Vagina (tissue), 2 donors: Measurements from ENCODE around the gene ATP5F1A. TPM values are rescaled to one million over a fixed set of nuclear protein-coding genes. Genes with fewer than 3 reads are reported as not detected.

Experiments
- DNase-seq, 2 donors: peaks; one replicate each; pipeline ENCODE4 v3.0.0-alpha.2; 2017; ENCODE audit errors: extremely low spot score in 2 of 2
- H3K27ac ChIP-seq: fragments of 200-600 bp; sonication (generic); one replicate; pipeline ENCODE4 v1.5.1; 2019
- H3K27me3 ChIP-seq: fragments of 200-600 bp; sonication (generic); one replicate; pipeline ENCODE4 v1.5.1; 2019
- H3K36me3 ChIP-seq, 2 donors: fragments of 200-600 bp; sonication (generic); one replicate each; pipeline ENCODE4 v1.5.1; 2017 to 2019
- H3K4me1 ChIP-seq: fragments of 200-600 bp; sonication (generic); one replicate; pipeline ENCODE4 v1.5.1; 2019
- H3K4me3 ChIP-seq, 2 donors: fragments of 200-600 bp; sonication (generic); 1 replicate in 1 of 2; 2 replicates in 1 of 2; pipeline ENCODE4 v1.5.1; 2016 to 2019
- H3K9me3 ChIP-seq: fragments of 200-600 bp; sonication (generic); one replicate; pipeline ENCODE4 v1.5.1; 2019
- POLR2A ChIP-seq, 2 donors: fragments of 450-650 bp; IDR thresholded peaks; one replicate each; pipeline ENCODE4 v1.6.1; 2017; ENCODE audit warnings: antibody characterized with exemption in 2 of 2, mild to moderate bottlenecking in 2 of 2, moderate library complexity in 2 of 2
- POLR2AphosphoS5 ChIP-seq, 2 donors: sonication (generic); formaldehyde crosslinking; IDR thresholded peaks; one replicate each; pipeline ENCODE4 v1.9.0; 2017; ENCODE audit warnings: antibody characterized with exemption in 2 of 2, mild to moderate bottlenecking in 2 of 2, low read depth in 1 of 2; ENCODE audit not compliant: insufficient read depth in 1 of 2
- intact Hi-C: fragments of 100-400 bp; cut with DNase I; formaldehyde crosslinking; loops from one replicate; pipeline ENCODE4 v1.15.1; 2023
- total RNA-seq: library from RNA; depleted of rRNA; stranded (reverse); fragments of >200 nt; gene quantifications from one replicate; pipeline ENCODE4 v1.2.3, GENCODE V29; 2016
- TF ChIP-seq, protein P1 (sequence below), 3 experiments: fragments of 450-650 bp in 2 of 3; fragments of 200-600 bp in 1 of 3; sonication (generic) in 1 of 3; IDR thresholded peaks; one replicate each; pipeline ENCODE4 v1.5.1; 2017 to 2019; ENCODE audit warnings: antibody characterized with exemption in 3 of 3, mild to moderate bottlenecking in 2 of 3, moderate library complexity in 2 of 3

The ATP5F1A gene
- total RNA-seq, 1 donor from 2014 or later = 247 TPM

- TF ChIP-seq POLR2A (IDR thresholded peaks at IDR 0.05) (no peak), POLR2AphosphoS5 (IDR thresholded peaks at IDR 0.05; ENCODE audit: insufficient read depth in 1 of 2, low read depth in 1 of 2) (no peak)
- TF ChIP-seq, protein P1, sequence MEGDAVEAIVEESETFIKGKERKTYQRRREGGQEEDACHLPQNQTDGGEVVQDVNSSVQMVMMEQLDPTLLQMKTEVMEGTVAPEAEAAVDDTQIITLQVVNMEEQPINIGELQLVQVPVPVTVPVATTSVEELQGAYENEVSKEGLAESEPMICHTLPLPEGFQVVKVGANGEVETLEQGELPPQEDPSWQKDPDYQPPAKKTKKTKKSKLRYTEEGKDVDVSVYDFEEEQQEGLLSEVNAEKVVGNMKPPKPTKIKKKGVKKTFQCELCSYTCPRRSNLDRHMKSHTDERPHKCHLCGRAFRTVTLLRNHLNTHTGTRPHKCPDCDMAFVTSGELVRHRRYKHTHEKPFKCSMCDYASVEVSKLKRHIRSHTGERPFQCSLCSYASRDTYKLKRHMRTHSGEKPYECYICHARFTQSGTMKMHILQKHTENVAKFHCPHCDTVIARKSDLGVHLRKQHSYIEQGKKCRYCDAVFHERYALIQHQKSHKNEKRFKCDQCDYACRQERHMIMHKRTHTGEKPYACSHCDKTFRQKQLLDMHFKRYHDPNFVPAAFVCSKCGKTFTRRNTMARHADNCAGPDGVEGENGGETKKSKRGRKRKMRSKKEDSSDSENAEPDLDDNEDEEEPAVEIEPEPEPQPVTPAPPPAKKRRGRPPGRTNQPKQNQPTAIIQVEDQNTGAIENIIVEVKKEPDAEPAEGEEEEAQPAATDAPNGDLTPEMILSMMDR (IDR thresholded peaks at IDR 0.05) = no peak
- no peak for DNase-seq
- Histone ChIP-seq H3K27ac (peak overlapping the region; percentile 17), H3K27me3 (no peaks in the 10 kb centered on the region), H3K4me1 (peaks cover 24% of the 10 kb centered on the region), H3K4me3 (peak overlapping the region; percentile 56 to 96), H3K9me3 (no peaks in the 10 kb centered on the region), H3K36me3 (no peaks in the 10 kb centered on the region)
- intact Hi-C loops = loop anchor here (10.0 kb wide), 1 partner anchor 386 kb away; no protein-coding TSS in a partner anchor
Observed at GRCh38 chr18:46070815-46071652, 27.1 kb downstream of the ATP5F1A start.

DNA sequence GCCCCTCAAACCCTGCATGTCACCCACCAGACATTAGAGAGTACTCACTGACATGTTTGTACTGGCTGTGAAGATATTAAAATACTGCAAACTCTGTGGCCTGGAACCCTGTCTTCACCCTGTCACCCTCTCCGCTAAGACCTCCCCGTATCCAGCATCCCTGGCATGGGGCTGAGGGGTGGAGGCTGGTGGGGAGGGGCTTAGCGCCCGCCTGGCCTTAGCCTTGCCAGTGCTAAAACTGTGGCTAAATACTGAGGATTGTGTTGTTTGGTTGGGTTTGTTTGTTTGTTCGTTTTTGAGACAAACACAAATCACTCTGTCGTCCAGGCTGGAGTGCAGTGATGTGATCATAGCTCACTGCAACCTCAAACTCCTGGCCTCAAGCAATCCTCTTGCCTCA is 27.9 kb downstream of the ATP5F1A start:
- Histone ChIP-seq H3K27ac (no peak overlapping the region), H3K9me3 (no peaks in the 10 kb centered on the region), H3K36me3 (no peaks in the 10 kb centered on the region), H3K27me3 (no peaks in the 10 kb centered on the region), H3K4me3 (no peak overlapping the region), H3K4me1 (peaks cover 24% of the 10 kb centered on the region)
- intact Hi-C loops = loop anchor here (10.0 kb wide), 1 partner anchor 385 kb away; no protein-coding TSS in a partner anchor
- DNase-seq = no peak
- no peak for TF ChIP-seq POLR2AphosphoS5 (IDR thresholded peaks at IDR 0.05; ENCODE audit: insufficient read depth in 1 of 2, low read depth in 1 of 2)
- TF ChIP-seq POLR2A (IDR thresholded peaks at IDR 0.05) = no peak
- TF ChIP-seq, protein P1 (IDR thresholded peaks at IDR 0.05) = no peak

DNA sequence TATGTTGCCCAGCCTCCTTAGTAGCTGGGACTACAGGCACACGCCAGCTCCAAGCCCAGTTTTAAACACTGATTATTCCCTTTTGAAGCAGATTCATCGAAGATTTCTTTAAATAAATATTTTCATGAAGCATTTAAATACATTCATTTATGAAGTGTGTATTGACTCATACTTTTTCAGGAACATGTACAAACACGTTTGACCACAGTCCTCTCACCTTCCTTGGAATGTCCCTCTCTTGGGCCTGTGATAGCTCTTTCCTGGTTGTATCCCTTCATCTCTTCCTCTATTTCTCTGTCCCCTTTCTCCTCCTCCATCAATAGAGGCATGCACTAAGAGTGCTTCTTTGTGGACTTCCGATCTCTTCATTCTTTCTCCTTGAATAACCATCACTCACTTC is 28.6 kb downstream of the ATP5F1A start:
- no peaks in the 10 kb centered on the region for H3K27me3 ChIP-seq
- no peak for DNase-seq
- TF ChIP-seq, protein P1 (IDR thresholded peaks at IDR 0.05) = no peak
- TF ChIP-seq POLR2AphosphoS5 (IDR thresholded peaks at IDR 0.05; ENCODE audit: insufficient read depth in 1 of 2, low read depth in 1 of 2) (no peak), POLR2A (IDR thresholded peaks at IDR 0.05) (no peak)
- no peaks in the 10 kb centered on the region for H3K9me3 ChIP-seq
- no peak overlapping the region for H3K27ac ChIP-seq
- H3K4me3 ChIP-seq = no peak overlapping the region
- no peaks in the 10 kb centered on the region for H3K36me3 ChIP-seq
- intact Hi-C loops = no loop called here
- peaks cover 24% of the 10 kb centered on the region for H3K4me1 ChIP-seq

DNA sequence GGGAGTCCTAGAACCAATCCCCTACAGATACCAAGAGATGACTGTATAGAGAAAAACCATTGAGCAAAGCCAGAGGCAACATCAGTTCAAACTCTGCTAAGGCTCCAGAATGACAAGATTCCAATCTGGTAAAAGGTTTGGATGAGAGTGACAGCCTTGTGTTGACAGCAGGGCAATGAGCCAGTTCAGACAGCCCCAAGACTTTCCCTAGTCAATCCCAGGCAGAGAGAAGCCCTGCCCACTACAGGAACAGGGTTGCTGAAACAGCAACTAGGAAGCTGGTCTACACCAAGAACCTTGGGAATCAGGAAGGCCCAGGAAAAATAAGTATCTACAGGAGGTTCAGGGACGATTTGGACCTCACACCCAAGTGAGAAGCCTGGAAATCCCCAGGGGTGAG is 29.3 kb downstream of the ATP5F1A start:
- H3K27ac ChIP-seq = no peak overlapping the region
- DNase-seq = no peak
- H3K4me3 ChIP-seq = no peak overlapping the region
- no peaks in the 10 kb centered on the region for H3K9me3 ChIP-seq
- no peaks in the 10 kb centered on the region for H3K27me3 ChIP-seq
- peaks cover 24% of the 10 kb centered on the region for H3K4me1 ChIP-seq
- no peak for TF ChIP-seq POLR2A (IDR thresholded peaks at IDR 0.05)
- no peak for TF ChIP-seq POLR2AphosphoS5 (IDR thresholded peaks at IDR 0.05; ENCODE audit: insufficient read depth in 1 of 2, low read depth in 1 of 2)
- TF ChIP-seq, protein P1 (IDR thresholded peaks at IDR 0.05) = no peak
- intact Hi-C loops = no loop called here
- no peaks in the 10 kb centered on the region for H3K36me3 ChIP-seq

DNA sequence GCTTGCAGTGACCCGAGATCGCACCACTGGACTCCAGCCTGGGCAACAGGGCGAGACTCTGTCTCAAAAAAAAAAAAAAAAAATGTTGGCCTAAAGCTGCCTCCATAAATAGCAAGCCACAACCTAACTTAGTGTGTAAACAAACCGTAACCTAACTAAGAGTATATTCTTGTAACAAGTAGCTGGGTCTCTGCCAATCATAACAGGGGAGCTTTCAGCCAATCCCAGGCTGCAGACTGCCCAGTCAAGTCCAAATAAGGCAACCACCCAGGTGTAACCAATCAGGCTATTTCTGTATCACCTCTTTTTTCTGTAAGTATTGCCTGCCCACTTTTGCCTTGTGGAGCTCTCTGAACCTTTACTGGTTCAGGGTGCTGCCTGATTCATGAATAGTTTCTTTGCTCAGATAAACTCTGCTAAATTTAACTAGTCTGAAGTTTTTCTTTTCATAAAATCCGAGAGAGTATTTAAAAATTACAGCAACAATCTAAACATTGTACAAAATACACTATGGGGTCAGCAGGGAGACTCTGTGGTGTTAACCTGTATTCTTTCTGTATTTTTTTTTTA is 30.6 kb downstream of the ATP5F1A start:
- H3K36me3 ChIP-seq = no peaks in the 10 kb centered on the region
- no peaks in the 10 kb centered on the region for H3K9me3 ChIP-seq
- H3K4me3 ChIP-seq = no peak overlapping the region
- intact Hi-C loops = no loop called here
- peaks cover 13% of the 10 kb centered on the region for H3K4me1 ChIP-seq
- no peak for DNase-seq
- H3K27me3 ChIP-seq = no peaks in the 10 kb centered on the region
- no peak for TF ChIP-seq POLR2A (IDR thresholded peaks at IDR 0.05)
- TF ChIP-seq, protein P1 (IDR thresholded peaks at IDR 0.05) = no peak
- TF ChIP-seq POLR2AphosphoS5 (IDR thresholded peaks at IDR 0.05; ENCODE audit: insufficient read depth in 1 of 2, low read depth in 1 of 2) = no peak
- no peak overlapping the region for H3K27ac ChIP-seq
